GM21717 (cell line): Measurements from ENCODE around the gene NR1H4.
"Not testable (repeated sequence)": the region's sequence is repeated elsewhere in the genome, so short reads cannot be mapped to it uniquely, and the experiment has no call there.

Experiments used
- ATAC-seq: cut with Tn5 transposase; IDR thresholded peaks from one replicate; pipeline ENCODE4 v1.9.1; 2021; ENCODE audit warnings: mild to moderate bottlenecking, moderate library complexity; ENCODE audit not compliant: unreplicated experiment

NR1H4 gene

DNA sequence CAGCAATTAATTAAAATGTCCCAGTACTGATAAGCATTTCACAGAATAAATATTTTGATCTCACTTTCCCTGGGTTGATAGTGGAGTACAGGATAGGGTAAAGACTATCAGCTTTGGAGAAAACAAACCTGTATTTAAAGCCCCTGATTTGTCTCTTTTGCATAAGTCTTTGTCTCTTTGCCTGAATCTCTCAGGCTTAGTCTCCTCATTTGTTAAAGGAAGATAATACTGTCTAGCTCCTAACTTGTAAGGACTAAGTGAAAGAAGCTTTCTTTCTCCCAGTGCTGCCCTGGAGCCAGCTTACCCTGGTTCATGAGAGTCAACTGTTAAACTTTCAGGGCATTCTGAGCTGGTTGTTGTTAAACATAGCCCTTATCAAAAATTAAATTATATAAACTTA is 5.5 kb upstream of the NR1H4 start:
- no peak for ATAC-seq

DNA sequence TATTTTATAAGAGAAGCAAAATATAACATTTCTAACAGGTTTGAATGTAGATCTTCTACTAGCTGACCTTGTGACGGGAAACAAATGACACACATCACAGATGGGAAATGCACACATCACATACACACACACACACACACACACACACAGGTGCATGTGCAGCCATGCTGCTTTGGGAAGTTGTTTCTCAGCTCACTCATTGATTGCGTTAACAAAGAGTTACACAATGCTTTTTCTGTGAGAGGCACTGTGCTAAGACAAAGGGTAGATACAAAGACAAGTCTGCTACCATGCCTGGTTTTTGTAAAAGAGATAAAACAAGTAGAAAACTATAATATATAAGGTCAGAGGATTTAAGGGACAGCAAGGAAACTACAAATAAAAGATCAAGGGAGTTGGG is 1.3 kb upstream of the NR1H4 start:
- ATAC-seq, result no peak

DNA sequence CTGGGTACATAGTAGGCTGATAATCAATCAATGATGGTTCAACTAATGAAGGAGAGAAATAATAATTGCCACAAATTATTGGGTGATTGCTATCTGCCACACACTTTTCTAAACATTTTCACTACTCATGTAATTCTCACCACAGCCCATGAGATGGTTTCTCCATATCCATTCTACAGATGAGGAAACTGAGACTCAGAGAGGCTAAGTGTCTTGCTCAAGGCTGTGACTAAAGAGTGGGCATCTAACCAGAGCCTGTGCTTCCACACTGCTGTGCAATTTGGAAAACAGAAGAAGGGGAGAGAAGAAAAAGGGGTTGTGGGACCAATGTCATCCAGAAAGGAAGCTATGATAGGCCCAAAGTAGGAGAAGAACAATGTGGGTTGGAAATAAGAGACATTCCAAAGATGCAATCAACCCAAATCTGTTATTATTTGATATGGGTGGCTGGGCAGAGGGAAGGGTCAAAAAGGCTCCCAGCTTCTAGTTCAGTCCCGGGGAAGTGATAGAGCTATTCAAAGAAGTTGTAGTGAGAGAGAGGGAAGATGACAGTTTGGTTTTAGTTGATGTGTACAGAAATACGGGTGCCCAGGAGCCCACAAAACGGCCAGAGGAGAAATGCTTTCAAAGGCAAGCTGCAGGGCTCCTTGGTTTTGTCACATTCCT is 483 bp upstream of the NR1H4 start:
- no peak for ATAC-seq

DNA sequence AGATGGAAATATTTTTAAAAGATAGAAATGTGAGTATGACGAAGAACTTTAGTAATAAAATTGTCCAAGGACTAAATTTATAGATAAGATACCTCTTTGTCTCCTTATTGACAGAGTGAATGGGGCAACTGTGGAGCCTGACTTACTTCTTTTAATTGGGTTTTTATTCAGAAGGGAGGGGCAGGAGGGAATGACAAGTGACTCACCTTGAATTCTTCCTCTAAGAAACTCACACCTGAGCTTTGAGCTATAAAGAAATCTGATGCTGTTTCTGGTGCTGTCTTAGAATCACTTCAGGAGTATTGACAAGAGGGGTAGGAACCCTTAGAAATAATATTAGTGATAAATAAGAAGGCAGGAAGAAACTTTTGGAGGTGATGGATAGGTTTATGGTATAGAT is 951 bp downstream of the NR1H4 start:
- ATAC-seq, result no peak

DNA sequence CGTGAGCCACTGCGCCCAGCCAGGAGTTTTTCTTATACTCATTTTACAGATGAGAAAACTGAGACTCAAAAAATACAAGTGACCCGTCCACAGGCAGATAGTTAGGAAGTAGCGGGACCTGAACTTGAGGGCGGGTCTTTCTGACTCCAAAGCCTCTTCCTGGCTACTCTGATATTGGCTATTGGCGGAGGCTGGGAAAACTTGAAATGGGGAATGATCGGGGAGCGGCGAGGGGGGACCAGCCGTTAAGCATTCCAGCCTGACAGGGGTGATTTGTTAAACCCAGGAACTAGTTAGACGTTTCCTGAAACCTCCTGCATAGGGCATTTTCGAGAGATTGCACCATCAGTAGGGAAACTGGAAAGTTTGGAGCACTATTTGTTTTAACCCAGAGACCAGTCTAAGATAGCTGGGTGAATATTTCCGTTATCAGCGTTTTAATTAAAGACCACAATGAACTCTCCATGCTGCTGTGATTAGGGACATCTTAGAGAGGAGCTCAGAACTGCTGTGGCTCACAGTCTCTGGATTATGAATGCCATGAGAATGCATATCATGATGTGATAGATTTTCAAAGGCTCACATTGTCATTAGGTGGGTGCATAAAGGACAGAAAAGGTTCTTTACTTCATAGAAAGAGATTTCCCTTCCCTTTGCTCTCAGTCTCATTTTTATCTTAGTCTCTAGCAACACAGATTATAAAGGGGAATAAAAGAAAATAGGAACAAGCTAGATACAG is 2.5 kb downstream of the NR1H4 start:
- ATAC-seq, result no peak

DNA sequence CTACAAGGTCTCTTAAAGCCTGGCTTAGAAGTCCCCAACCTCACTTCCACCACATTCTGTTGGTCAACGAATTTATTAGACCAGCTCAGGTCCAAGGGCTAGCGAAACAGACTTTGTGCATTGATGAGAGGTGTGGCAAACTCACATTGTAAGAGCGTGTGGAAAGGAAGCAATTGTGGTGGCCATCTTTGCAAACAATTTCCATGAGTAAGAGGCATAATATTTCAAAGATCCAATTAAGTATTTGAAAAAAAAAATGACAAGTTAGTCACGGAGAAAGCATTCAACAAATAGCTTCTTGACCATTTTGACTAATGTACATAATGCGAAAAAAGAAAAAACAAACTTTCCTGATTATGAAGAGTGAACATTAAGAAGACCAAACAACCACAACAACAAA is 7.4 kb downstream of the NR1H4 start:
- ATAC-seq, result no peak

DNA sequence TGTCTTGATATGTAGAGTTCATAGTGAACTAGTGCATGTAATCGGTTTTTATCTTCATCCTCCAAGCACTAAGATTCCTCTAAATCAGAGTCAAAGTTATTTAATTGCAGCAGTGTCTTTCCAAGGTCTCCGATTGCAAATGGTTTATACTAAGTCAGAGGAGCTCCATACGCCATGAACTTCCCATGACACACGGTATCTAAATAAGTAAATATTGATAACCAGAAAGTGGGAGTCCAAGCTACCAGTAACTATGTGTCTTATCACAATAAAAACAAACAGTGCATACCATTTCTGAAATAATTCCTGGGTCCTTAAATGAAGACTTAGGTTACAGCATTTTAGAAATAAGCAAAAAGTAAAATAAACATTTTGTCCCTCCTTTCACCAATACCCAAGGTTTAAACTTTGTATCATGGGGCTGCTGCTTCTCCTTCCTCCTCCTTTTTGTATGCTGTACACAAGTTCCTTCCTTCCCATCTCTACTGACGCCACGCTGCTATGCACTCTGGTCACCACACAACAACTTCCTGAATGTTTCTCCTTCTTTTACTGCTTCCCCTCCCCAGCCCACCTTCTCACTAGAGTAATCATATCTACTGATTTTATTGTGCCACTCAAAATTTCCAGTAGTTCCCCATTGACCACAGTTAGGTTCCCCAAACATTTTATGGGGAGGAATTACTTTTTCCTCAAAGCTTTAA is 10.7 kb downstream of the NR1H4 start:
- no peak for ATAC-seq

DNA sequence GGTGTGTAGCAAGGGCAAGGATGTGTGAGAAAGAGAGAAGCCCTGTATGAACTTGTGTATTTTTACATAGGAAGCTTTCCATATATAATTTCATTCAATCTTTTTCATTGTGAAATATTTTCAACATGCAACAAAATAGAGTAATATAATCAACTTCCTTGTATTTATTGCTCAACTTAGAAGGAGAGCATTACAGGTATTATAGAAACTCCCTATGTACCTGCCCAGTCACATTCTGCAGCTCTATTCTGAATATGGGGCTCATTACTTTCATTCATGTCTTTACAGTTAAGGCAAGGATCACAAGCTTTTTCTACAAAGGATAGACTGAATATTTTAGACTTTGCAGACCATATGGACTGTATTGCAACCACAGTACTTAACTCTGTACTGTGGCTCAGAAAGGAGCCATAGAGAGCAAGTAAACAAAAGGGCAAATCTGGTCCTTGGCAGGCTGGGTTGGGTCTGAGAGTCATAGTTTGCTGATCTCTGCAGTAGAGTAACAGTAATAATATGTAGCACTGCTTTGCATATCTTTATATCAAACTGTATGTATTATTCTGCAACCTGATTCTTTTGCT is 11.3 kb downstream of the NR1H4 start:
- ATAC-seq, result no peak

DNA sequence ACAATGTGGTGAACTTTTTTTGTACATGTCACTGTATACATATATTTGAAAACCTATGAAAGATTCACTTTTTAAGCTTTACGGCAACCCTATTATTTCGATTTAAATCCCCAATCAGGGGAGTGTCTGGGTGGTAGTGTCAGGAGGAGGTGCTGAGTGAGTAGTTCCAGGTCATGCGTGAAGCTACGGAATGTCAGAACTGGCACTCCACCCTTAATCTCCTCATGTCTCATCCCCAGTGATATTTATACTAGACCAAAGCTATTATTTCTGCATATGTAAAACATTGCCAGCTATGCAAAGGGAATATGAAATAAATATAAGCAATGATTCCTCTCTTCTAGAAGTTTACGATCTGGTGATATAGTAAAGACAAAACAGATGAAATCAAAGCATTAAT is 12.3 kb downstream of the NR1H4 start:
- ATAC-seq, result no peak

DNA sequence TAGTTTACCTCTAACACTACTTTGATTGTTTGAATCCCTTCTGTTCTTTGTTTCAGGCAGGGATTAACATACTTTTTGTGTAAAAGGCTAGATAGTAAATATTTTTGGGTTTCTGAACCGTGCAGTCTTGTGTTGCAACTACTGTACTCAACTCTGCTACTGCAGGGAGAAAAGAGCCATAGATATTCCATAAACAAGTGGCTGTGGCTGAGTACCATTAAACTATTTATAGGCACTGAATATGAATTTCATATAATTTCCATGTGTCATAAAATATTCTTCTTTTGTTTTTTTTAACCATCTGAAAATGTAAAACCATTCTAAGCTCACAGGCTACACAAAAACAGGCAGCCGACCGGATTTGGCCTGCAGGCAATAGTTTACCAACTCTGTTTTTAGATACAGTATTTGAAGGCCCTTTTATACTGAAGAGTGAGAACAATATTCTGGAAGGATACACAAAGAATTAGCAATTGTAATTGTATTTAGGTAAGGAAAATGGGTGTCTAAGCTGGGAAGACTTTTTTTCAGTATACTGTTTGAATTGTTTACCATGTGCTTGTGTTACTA is 15.7 kb downstream of the NR1H4 start:
- no peak for ATAC-seq

DNA sequence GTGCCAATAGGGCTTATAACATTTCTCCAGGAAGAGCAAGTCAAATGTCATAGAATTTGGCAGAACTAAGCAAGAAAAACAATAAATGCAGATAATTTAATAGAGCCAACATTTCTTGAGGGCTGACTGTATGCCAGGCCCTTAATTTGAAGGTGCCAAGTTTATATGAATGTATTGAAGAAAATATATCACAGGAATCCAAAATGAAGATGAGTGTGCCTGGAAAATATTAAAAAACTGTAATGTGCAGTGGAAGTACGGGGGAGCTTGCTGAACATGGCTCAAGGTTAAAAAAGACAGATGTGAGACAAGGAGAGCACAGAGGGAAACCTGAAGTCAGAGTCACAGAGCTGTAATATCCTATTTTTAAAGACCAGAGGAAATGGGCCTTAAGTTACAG is 16.4 kb downstream of the NR1H4 start:
- ATAC-seq, result no peak

DNA sequence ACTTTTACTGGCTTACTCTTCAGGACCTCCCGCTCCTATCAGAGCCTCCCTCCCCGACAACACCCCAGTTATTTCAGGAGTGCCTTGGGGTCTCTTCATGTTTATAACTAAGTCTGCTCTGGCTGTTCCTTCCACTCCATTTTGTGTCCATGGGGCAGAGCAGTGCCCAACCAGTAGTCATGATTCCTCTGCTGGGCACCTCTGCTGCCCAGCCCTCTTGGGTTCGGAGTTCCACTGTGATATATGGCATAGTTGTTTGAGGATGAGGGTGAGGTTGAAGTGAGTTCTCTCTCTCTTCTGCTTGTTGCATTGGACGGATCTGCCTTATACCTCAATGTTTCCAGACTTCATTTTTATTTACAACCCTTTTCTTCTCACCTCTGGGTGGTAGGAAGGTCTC is 17.4 kb downstream of the NR1H4 start:
- no peak for ATAC-seq

DNA sequence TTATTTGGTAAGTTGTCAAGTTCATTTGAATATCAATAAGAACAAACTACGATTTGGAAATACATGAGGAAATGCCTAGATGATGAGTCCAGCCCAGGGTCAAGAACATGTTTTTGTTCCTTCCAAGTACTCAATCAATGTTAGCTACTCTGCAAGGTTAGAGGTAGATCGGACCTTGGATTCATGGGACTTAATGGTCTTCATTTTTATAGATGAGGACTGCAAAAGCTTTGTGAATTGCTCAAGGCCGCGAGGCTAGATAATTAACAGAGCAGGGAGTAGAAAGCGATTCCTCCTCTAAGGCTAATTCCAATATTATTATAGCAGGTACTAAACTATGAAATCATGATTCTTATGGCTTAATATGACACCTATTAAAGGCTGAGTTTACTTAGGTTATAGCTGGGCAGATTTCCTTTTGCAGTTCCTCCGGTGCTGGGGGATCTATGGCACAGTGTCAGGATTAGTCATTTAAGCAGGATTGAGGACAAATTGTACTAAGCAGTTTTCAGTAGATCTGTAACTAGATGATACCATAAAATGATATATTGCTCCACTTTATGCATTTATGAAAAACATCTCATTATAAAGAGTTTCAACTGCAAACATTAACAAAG is 19.8 kb downstream of the NR1H4 start:
- ATAC-seq, result no peak

DNA sequence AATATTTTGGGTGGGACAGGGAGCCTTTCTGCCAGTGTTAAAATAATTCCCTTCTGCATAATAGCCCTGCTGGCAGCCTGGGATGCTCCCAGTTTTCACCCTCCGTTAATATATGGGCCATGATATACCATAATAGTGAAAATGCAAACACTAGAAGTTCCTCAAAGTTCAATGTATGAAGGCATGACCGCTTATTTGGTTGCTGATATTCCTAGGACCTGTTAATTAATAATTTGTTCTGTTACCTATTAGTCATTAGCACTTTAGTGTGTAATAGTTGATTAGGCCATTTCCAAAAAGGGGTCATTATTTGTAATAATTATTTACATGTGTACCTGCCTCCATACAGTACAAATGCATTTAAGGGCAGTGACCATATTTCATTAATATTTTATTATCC is 20.4 kb downstream of the NR1H4 start:
- no peak for ATAC-seq

DNA sequence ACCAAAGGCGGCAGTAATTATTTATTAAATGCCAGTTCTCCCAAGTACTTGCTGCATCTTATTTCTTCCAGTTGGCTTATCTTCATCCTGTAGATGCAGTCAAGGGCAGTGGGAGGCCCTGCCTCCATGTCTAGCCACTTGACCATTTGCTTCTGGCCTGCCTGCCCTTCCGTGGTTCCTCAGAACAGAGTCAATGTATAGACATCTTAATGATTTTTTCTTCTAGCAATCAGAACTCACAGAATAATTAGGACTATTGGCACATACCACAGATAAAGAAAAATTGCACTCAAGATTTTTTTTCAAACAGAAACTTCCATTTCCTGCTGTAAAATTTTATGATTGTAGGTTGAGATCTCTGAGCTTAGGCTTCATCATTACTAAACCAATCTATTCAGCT is 20.9 kb downstream of the NR1H4 start:
- no peak for ATAC-seq

DNA sequence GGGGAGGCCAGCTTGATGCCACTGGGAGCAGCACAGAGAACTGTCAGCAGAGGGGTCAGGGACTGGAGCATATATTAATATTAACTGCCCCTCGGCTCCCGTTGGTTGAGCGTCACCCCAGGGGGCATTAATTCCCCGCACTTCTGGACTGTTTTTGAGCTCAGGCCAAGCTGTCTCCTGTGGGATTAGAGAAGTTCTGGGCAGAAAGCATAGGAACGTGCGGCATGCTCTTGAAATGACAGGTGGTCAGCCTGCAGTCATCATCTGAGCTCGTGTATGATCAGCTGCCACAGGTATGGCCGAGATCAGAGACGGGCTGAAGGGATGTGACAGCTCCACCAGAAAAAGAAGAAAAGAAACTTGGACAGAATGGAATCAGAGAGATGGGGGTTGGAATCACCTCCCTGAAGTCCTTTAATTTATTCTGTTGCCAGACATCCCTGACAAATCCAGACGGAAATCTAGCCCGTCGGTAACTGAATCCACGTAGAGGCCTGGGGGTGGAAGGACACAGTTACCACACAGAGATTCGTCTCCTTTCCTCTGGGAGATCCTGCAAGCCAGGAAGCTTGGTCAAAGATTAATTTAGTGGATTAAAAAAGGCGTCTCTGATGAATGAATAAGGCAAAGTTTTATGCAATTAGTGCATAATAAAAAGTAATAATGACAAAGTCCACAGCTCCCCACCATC is 23.6 kb downstream of the NR1H4 start:
- no peak for ATAC-seq

DNA sequence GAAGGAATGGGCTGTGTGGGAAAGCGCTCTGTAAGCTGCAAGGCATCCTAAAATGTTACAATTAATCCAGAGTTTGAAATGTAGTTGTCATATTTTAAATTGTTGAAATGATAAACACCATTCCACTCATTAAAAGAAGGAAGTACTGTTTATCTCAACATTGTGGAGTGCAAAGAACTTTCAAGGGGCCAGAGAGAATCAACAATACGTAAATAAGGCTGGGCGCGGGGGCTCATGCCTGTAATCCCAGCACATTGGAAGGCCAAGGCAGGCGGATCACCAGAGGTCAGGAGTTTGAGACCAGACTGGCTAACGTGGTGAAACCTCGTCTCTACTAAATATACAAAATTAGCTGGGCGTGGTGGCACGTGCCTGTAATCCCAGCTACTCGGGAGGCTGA is 24.5 kb downstream of the NR1H4 start:
- ATAC-seq, result no peak

DNA sequence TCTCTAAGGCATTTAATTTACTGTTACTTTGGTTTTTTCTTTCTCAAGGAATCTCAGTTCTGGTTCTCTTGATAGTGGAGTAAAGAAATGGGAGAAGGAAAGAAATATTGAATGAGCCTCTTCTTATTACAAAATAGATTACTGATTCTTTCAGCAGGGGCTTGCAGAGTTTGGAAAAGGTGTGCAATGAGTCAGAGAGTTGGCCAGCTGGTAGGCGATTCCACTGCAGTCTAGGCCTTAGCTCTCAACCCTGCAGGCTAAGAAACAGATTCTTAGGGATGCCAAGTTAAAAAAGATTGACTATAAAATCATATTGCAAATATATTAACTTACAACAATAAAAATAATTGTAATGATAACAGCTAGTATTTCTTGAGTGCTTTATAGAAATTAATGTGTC is 25.8 kb downstream of the NR1H4 start:
- no peak for ATAC-seq

DNA sequence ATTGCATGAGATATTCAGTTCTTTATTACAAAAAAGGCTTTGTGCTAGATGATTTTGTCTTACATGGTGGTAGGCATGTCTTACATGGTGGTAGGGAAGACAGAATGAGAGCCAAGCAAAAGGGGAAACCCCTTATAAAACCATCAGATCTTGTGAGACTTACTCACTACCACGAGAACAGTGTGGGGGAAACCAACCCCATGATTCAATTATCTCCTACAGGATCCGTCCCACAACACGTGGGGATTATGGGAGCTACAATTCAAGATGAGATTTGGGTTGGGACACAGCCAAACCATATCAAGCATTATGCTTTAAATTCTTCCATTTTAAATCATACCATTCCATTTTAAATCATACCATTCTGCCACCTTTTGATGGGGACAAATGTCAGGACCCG is 29.1 kb downstream of the NR1H4 start:
- ATAC-seq, result not testable (repeated sequence)

DNA sequence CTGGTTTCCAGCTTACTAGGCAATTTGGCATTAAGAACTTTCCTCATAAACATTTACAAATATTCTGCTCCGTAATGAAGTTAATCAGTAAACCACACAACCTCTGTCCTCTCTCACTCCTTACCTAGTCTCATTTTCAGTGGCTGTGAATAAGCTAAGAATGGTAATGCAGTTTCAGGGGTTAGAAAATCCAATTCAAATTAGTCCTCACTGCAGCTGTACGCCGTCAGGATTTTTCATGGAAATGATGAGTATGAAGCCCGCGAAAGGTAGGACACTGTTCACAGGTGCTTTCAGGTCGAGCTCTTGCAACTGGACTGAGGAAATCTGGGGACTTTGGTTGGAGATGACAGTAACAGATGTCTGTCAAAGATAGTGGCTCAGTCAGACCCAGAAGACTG is 29.6 kb downstream of the NR1H4 start:
- no peak for ATAC-seq

DNA sequence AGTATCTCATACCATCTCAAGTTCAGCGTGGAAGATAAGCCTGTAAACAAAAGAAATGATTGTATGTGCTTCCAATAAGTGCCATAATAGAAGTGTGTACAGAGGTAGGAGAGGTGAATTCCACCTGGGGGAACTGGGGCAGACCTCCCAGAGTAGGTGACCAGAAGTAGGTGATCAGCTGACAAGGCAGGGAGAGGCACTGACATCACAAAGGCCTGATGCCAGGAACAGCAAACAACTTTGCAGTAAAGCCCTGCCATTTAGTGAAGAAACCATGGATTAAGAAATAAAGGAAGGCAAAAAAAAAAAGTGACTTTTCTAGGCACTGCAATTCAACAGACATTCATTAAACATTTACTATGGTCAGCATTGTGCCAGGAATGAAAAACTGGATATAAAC is 31.1 kb downstream of the NR1H4 start:
- no peak for ATAC-seq
